Measurements from ENCODE around the gene CSF1R. TPM values are rescaled to one million over a fixed set of nuclear protein-coding genes. Genes with fewer than 3 reads are reported as not detected.

Gene CSF1R
- total RNA-seq, 1 donor from 2014 or later: not detected

DNA sequence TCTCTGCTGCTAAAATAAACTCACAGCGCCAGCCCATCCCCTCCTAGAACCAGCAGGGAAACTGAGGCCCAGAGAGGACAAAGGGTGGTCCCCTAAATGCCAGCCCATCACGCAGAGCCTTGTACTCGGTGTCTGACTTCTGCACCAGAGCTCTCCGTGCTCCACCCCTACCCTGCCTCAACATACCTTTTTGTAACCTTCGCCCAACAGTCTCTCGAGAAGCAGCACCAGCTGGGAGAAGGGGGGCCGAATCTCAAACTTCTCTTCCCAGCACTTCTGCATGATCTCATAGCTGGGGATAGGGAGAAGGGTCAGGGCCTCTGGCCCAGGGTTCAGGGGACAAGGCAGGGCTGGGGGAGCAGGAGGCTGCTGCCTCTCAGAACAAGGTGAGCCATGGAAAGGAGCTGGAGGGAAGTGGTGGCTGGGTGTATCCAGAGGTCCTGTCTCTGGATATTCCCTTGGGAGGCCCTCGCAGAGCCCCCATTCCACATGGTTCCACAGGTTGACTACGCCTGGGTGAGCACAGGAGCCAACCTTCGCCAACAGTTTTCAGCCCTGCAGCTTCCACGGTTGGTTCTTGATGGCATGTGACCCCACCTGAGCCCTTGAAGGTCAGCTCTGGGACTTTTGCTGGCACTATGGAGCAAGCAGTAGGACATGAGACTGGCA, 32.3 kb upstream of the CSF1R start:
- H3K27me3 Mint-ChIP-seq (ENCODE audit: unreplicated experiment): peaks cover 8% of the 10 kb centered on the region
- TF ChIP-seq, protein P1, sequence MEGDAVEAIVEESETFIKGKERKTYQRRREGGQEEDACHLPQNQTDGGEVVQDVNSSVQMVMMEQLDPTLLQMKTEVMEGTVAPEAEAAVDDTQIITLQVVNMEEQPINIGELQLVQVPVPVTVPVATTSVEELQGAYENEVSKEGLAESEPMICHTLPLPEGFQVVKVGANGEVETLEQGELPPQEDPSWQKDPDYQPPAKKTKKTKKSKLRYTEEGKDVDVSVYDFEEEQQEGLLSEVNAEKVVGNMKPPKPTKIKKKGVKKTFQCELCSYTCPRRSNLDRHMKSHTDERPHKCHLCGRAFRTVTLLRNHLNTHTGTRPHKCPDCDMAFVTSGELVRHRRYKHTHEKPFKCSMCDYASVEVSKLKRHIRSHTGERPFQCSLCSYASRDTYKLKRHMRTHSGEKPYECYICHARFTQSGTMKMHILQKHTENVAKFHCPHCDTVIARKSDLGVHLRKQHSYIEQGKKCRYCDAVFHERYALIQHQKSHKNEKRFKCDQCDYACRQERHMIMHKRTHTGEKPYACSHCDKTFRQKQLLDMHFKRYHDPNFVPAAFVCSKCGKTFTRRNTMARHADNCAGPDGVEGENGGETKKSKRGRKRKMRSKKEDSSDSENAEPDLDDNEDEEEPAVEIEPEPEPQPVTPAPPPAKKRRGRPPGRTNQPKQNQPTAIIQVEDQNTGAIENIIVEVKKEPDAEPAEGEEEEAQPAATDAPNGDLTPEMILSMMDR (IDR thresholded peaks at IDR 0.05; ENCODE audit: partially characterized antibody, unreplicated experiment): no peak
- H3K4me1 Mint-ChIP-seq (ENCODE audit: low read depth, unreplicated experiment): no peaks in the 10 kb centered on the region
- H3K9me3 Mint-ChIP-seq (ENCODE audit: unreplicated experiment): peaks cover 1% of the 10 kb centered on the region
- no peaks in the 10 kb centered on the region for H3K36me3 Mint-ChIP-seq (ENCODE audit: unreplicated experiment)
- no peak for DNase-seq
- H3K4me3 Mint-ChIP-seq (ENCODE audit: unreplicated experiment): no peak overlapping the region
- no peak overlapping the region for H3K27ac Mint-ChIP-seq (ENCODE audit: unreplicated experiment)

DNA sequence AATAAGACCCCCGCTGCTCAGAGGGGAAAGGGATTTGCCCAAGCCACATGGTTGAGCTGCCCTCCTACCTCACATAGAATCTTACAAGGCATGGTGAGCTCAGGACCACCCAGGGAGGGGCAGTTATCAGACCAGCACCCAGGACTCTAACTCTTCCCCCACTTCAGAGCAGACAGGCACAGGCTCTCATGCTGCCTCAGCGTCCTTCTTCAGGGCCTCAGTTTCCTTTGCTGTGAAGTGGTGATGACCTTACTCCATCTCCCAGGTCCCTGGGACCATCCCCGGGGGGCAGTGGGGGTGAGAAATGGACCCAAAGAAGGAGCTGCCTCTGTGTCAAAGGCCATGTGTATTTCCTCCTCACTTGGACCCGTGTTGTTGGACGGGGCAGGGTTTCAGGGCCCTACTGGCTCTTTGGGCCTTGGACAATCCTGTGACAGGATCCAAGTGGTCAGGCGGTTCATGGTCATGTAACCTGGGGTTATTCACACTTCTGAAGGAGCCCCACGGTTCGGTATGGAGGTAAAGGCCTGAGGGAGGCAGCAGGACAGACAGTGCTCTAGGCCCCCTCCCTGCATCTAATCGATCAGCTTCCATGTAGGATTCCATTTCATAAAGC, 31.7 kb upstream of the CSF1R start:
- Mint-ChIP-seq H3K4me3 (ENCODE audit: unreplicated experiment) (no peak overlapping the region), H3K36me3 (ENCODE audit: unreplicated experiment) (no peaks in the 10 kb centered on the region), H3K27ac (ENCODE audit: unreplicated experiment) (no peak overlapping the region), H3K9me3 (ENCODE audit: unreplicated experiment) (peaks cover 1% of the 10 kb centered on the region), H3K27me3 (ENCODE audit: unreplicated experiment) (peaks cover 5% of the 10 kb centered on the region), H3K4me1 (ENCODE audit: low read depth, unreplicated experiment) (no peaks in the 10 kb centered on the region)
- TF ChIP-seq, protein P1 (IDR thresholded peaks at IDR 0.05; ENCODE audit: partially characterized antibody, unreplicated experiment): no peak
- no peak for DNase-seq

GRCh38 chr5:150116667-150117400, 30.5 kb upstream of the CSF1R start:
- Mint-ChIP-seq H3K4me1 (ENCODE audit: low read depth, unreplicated experiment) (no peaks in the 10 kb centered on the region), H3K4me3 (ENCODE audit: unreplicated experiment) (no peak overlapping the region), H3K36me3 (ENCODE audit: unreplicated experiment) (no peaks in the 10 kb centered on the region), H3K27ac (ENCODE audit: unreplicated experiment) (no peak overlapping the region), H3K9me3 (ENCODE audit: unreplicated experiment) (peaks cover 1% of the 10 kb centered on the region), H3K27me3 (ENCODE audit: unreplicated experiment) (peaks cover 6% of the 10 kb centered on the region)
- TF ChIP-seq, protein P1 (IDR thresholded peaks at IDR 0.05; ENCODE audit: partially characterized antibody, unreplicated experiment): no peak
- no peak for DNase-seq

DNA sequence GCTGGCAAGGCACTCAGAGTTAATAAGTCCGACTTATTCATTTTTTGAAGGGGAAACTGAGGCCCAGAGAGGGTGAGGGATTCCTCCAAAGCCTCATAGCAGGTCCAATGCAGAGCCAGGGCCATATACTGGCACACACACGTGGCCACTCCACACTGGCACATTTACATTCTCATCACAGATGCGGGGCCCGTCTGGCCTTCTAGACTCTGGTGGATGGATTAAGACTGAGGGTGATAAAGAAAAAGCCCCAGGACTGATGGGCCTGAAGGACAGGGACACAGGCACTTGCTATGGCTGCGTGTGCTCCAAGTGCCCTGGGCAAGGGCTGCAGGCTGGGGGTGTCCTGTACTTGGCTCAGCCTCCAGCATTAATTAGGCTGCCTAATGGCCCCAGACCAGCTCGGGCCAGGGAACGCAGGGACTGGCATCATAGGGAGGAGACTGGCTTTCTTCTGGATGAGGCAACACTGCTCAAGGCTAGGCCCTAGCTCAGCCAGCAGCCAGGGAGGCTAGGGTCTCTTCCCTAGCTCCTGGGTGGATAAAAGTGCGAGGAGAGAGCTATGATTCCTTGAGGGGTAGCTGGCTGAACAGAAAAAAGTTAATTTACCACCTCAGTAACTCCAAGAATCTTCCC, 28.5 kb upstream of the CSF1R start:
- TF ChIP-seq, protein P1 (IDR thresholded peaks at IDR 0.05; ENCODE audit: partially characterized antibody, unreplicated experiment): no peak
- no peak for DNase-seq
- no peak overlapping the region for H3K4me3 Mint-ChIP-seq (ENCODE audit: unreplicated experiment)
- H3K9me3 Mint-ChIP-seq (ENCODE audit: unreplicated experiment): peaks cover 1% of the 10 kb centered on the region
- no peaks in the 10 kb centered on the region for H3K36me3 Mint-ChIP-seq (ENCODE audit: unreplicated experiment)
- peaks cover 4% of the 10 kb centered on the region for H3K27me3 Mint-ChIP-seq (ENCODE audit: unreplicated experiment)
- H3K4me1 Mint-ChIP-seq (ENCODE audit: low read depth, unreplicated experiment): no peaks in the 10 kb centered on the region
- H3K27ac Mint-ChIP-seq (ENCODE audit: unreplicated experiment): no peak overlapping the region
